CD4-positive, alpha-beta T cell treated with Interleukin-17A for 4 hours (primary cell): ENCODE results near the gene OGDHL.
"Not testable (repeated sequence)": the region's sequence is repeated elsewhere in the genome, so short reads cannot be mapped to it uniquely, and the experiment has no call there.

Experiments
- DNase-seq: peaks from one replicate; pipeline ENCODE4 v3.0.0-alpha.2; 2020; ENCODE audit warnings: mixed read lengths

Gene OGDHL

GRCh38 chr10:49754951-49755350, 7.2 kb downstream of the OGDHL start:
- DNase-seq = not testable (repeated sequence)

- no peak for DNase-seq
Observed at GRCh38 chr10:49752584-49752983, 9.5 kb downstream of the OGDHL start.

GRCh38 chr10:49751636-49752510, 10.2 kb downstream of the OGDHL start:
- DNase-seq = no peak

- no peak for DNase-seq
Observed at GRCh38 chr10:49751216-49751615, 10.9 kb downstream of the OGDHL start.

GRCh38 chr10:49750546-49750945, 11.6 kb downstream of the OGDHL start:
- DNase-seq = no peak

GRCh38 chr10:49749556-49750491, 12.3 kb downstream of the OGDHL start:
- DNase-seq = no peak

GRCh38 chr10:49749144-49749543, 13.0 kb downstream of the OGDHL start:
- no peak for DNase-seq

- DNase-seq = no peak
Observed at GRCh38 chr10:49748006-49748405, 14.1 kb downstream of the OGDHL start.

GRCh38 chr10:49747303-49747646, 14.8 kb downstream of the OGDHL start:
- no peak for DNase-seq

GRCh38 chr10:49746626-49747302, 15.4 kb downstream of the OGDHL start:
- DNase-seq = no peak

- no peak for DNase-seq
Observed at GRCh38 chr10:49745756-49746155, 16.4 kb downstream of the OGDHL start.

- no peak for DNase-seq
Observed at GRCh38 chr10:49744924-49745605, 17.1 kb downstream of the OGDHL start.

GRCh38 chr10:49744091-49744685, 17.9 kb downstream of the OGDHL start:
- DNase-seq = no peak

GRCh38 chr10:49743464-49744075, 18.6 kb downstream of the OGDHL start:
- DNase-seq = no peak

- DNase-seq = no peak
Observed at GRCh38 chr10:49742683-49743463, 19.2 kb downstream of the OGDHL start.

GRCh38 chr10:49741108-49741995, 20.8 kb downstream of the OGDHL start:
- no peak for DNase-seq

- no peak for DNase-seq
Observed at GRCh38 chr10:49740346-49741107, 21.6 kb downstream of the OGDHL start.

- no peak for DNase-seq
Observed at GRCh38 chr10:49739426-49739825, 22.7 kb downstream of the OGDHL start.
